Smooth muscle cell (in vitro differentiated cells): Measurements from ENCODE around the gene SLC24A4. TPM values are rescaled to one million over a fixed set of nuclear protein-coding genes. Genes with fewer than 3 reads are reported as not detected.

ENCODE experiments used
- DNase-seq: peaks from one replicate; lab custom pipeline; 2025; ENCODE audit not compliant: unreplicated experiment; lab: John Stamatoyannopoulos, UW
- H2AFZ ChIP-seq: fragments of 200-600 bp; sonication (generic); 2 replicates; pipeline ENCODE4 v1.6.0; 2016; ENCODE audit warnings: antibody characterized with exemption, low read depth, mild to moderate bottlenecking
- H3F3A ChIP-seq: fragments of 200-600 bp; sonication (generic); 2 replicates; pipeline ENCODE4 v1.6.0; 2017; ENCODE audit warnings: antibody characterized with exemption, low read depth
- H3K27ac ChIP-seq: fragments of 200-600 bp; sonication (generic); 2 replicates; pipeline ENCODE4 v1.5.1; 2016; ENCODE audit warnings: low read depth, mild to moderate bottlenecking
- H3K27me3 ChIP-seq: fragments of 200-600 bp; sonication (generic); 2 replicates; pipeline ENCODE4 v1.6.1; 2016; ENCODE audit warnings: low read depth, mild to moderate bottlenecking
- H3K36me3 ChIP-seq: fragments of 200-600 bp; sonication (generic); 2 replicates; pipeline ENCODE4 v1.5.1; 2016; ENCODE audit warnings: low read depth
- H3K4me1 ChIP-seq: fragments of 200-600 bp; sonication (generic); 2 replicates; pipeline ENCODE4 v1.5.1; 2016; ENCODE audit warnings: low read depth
- H3K4me2 ChIP-seq: fragments of 200-600 bp; sonication (generic); 2 replicates; pipeline ENCODE4 v1.6.0; 2016; ENCODE audit warnings: mild to moderate bottlenecking
- H3K4me3 ChIP-seq: fragments of 200-600 bp; sonication (generic); 2 replicates; pipeline ENCODE4 v1.5.1; 2016; ENCODE audit warnings: mild to moderate bottlenecking
- H3K79me2 ChIP-seq: fragments of 200-600 bp; sonication (generic); 2 replicates; pipeline ENCODE4 v1.6.0; 2016; ENCODE audit warnings: low read depth, mild to moderate bottlenecking
- H3K9ac ChIP-seq: fragments of 200-600 bp; sonication (generic); 2 replicates; pipeline ENCODE4 v1.6.0; 2016; ENCODE audit warnings: low read depth
- H3K9me3 ChIP-seq: fragments of 200-600 bp; sonication (generic); replicated peaks from 2 replicates; pipeline ENCODE4 v1.5.1; 2016; ENCODE audit warnings: low read depth
- H4K20me1 ChIP-seq: fragments of 200-600 bp; sonication (generic); 2 replicates; pipeline ENCODE4 v1.6.0; 2016; ENCODE audit warnings: low read depth
- CTCF ChIP-seq: fragments of 200-600 bp; sonication (generic); IDR thresholded peaks from 2 replicates; pipeline ENCODE4 v1.5.1; 2017; ENCODE audit warnings: borderline replicate concordance, mild to moderate bottlenecking, antibody characterized with exemption; ENCODE audit not compliant: insufficient read depth, poor library complexity, severe bottlenecking
- WGBS: methylation state at CpG from one replicate; pipeline ENCODE4 v1.1.7; 2016; ENCODE audit warnings: low lambda C conversion rate; 5-methylcytosine and 5-hydroxymethylcytosine counted together
- polyA plus RNA-seq: library from polyadenylated mRNA; unstranded; fragments of >200 nt; fragmentation: Nextera tagmentation; extraction: Ambion mirVana; gene quantifications from 2 replicates; pipeline ENCODE4 v1.2.1, GENCODE V29; 2016
- total RNA-seq: library from RNA; depleted of rRNA; stranded (reverse); fragments of >200 nt; gene quantifications from 2 replicates; pipeline ENCODE4 v1.2.3, GENCODE V29; 2014

The SLC24A4 gene
- total and polyA plus RNA-seq, 2 experiments from 2014 or later, result 0.58 TPM; not detected in 1

- no peaks in the 10 kb centered on the region for H4K20me1 ChIP-seq
- no peaks in the 10 kb centered on the region for H3K9me3 ChIP-seq
- no peak overlapping the region for H3K27ac ChIP-seq
- H3K9ac ChIP-seq, result no peak overlapping the region
- 98% methylated on average over 2 of the region's 2 CpGs for WGBS
- no peaks in the 10 kb centered on the region for H3K79me2 ChIP-seq
- no peak for DNase-seq
- no peaks in the 10 kb centered on the region for H3K36me3 ChIP-seq
- no peak overlapping the region for H3K4me3 ChIP-seq
- H3K4me1 ChIP-seq, result no peaks in the 10 kb centered on the region
- no peak overlapping the region for H3K4me2 ChIP-seq
- H3K27me3 ChIP-seq, result no peaks in the 10 kb centered on the region
- TF ChIP-seq CTCF, result no peak
- no peak overlapping the region for H2AFZ ChIP-seq
- H3F3A ChIP-seq, result peaks cover 2% of the 10 kb centered on the region
Observed at GRCh38 chr14:92404938-92405337, 82.0 kb downstream of the SLC24A4 start.

- DNase-seq, result no peak
- no peaks in the 10 kb centered on the region for H3K36me3 ChIP-seq
- no peaks in the 10 kb centered on the region for H3F3A ChIP-seq
- no peak overlapping the region for H3K4me2 ChIP-seq
- no peak overlapping the region for H3K27ac ChIP-seq
- WGBS, result 95% methylated on average over 1 of the region's 1 CpG
- peaks cover 6% of the 10 kb centered on the region for H3K4me1 ChIP-seq
- no peaks in the 10 kb centered on the region for H3K79me2 ChIP-seq
- H2AFZ ChIP-seq, result no peak overlapping the region
- no peak overlapping the region for H3K4me3 ChIP-seq
- no peaks in the 10 kb centered on the region for H3K27me3 ChIP-seq
- no peak overlapping the region for H3K9ac ChIP-seq
- H3K9me3 ChIP-seq, result no peaks in the 10 kb centered on the region
- no peak for TF ChIP-seq CTCF
- no peaks in the 10 kb centered on the region for H4K20me1 ChIP-seq
Observed at GRCh38 chr14:92407410-92407809, 84.4 kb downstream of the SLC24A4 start.

DNA sequence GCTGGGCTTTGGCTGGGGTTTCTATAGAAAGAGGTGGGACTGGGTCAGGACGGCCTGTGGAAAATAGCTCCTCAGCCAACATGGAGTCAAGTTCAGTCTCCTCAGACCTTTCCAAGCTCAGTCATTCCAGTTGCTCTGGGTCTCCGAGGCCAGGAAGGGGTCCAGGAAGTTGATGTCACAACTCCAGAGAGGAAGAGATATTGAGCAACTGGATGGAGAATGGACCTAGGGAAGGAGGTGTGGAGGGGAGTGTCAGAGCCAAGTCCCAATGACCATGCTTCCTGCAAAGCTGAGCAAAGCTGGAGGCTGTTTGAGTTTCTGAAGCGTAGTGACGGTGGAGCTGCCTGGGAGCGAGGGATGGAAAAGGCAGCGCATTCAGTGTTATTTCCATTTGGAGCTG is 86.1 kb downstream of the SLC24A4 start:
- Histone ChIP-seq H3K9ac (no peak overlapping the region), H4K20me1 (no peaks in the 10 kb centered on the region), H3F3A (no peaks in the 10 kb centered on the region), H3K9me3 (no peaks in the 10 kb centered on the region), H3K27me3 (no peaks in the 10 kb centered on the region), H3K27ac (peak overlapping the region; percentile 78), H3K4me1 (peaks cover 6% of the 10 kb centered on the region), H2AFZ (no peak overlapping the region), H3K79me2 (no peaks in the 10 kb centered on the region), H3K4me2 (peak overlapping the region; percentile 41), H3K36me3 (no peaks in the 10 kb centered on the region), H3K4me3 (no peak overlapping the region)
- TF ChIP-seq CTCF, result no peak
- DNase-seq, result no peak
- 83% methylated on average over 6 of the region's 6 CpGs for WGBS

DNA sequence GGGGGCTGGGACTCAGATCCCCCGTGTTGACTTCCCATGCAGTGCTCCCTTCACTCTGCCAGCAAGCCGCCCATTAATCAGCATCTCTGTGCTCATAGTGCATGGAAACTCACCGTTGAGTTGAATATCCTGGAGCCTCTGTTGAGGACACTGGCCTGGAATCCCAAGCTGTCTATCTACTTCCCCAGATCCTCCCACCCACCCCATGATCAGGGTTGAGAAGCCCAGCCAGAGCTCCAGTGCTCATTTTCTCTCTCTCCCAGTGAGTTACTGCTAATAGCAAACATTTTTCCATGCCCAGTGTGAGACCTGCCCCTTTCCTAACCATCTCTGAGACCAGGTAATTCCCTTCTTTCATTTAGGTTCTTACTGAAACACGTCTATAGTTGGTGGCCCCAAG is 88.2 kb downstream of the SLC24A4 start:
- Histone ChIP-seq H3K27me3 (no peaks in the 10 kb centered on the region), H3K9me3 (no peaks in the 10 kb centered on the region), H2AFZ (no peak overlapping the region), H3K36me3 (no peaks in the 10 kb centered on the region), H3K27ac (peak overlapping the region; percentile 74), H3K79me2 (no peaks in the 10 kb centered on the region), H3F3A (no peaks in the 10 kb centered on the region), H3K4me3 (no peak overlapping the region), H4K20me1 (no peaks in the 10 kb centered on the region), H3K4me1 (peaks cover 6% of the 10 kb centered on the region), H3K9ac (no peak overlapping the region), H3K4me2 (peak overlapping the region; percentile 68)
- WGBS, result 74% methylated on average over 4 of the region's 4 CpGs
- no peak for DNase-seq
- TF ChIP-seq CTCF, result no peak
